GM19455 (cell line): ENCODE results near the gene RRAS.

Experiments used
- ATAC-seq: cut with Tn5 transposase; IDR thresholded peaks from one replicate; pipeline ENCODE4 v1.9.1; 2021; ENCODE audit not compliant: unreplicated experiment

The RRAS gene

GRCh38 chr19:49596954-49597702 lies 42.8 kb downstream of the RRAS start:
- no peak for ATAC-seq

DNA sequence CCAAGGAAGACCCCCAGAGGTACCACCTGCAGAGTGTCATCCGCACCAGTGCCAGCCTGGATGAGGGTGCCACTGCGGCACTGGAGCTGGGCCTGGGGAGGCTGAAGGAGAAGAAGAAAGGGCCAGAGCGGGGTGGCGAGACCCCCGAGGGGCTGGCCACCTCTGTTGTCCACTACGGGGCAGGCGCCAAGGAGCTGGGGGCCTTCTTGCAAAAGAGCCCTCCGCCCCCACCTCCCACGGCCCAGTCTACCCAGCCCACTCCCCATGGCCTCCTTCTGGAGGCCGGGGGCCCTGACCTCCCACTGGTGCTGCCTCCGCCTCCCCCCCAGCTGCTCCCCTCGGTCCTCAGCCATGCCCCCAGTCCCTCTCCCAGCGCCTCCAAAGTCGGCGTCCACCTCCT lies 43.5 kb downstream of the RRAS start:
- ATAC-seq: no peak

GRCh38 chr19:49595819-49596404 lies 44.0 kb downstream of the RRAS start:
- ATAC-seq: no peak

DNA sequence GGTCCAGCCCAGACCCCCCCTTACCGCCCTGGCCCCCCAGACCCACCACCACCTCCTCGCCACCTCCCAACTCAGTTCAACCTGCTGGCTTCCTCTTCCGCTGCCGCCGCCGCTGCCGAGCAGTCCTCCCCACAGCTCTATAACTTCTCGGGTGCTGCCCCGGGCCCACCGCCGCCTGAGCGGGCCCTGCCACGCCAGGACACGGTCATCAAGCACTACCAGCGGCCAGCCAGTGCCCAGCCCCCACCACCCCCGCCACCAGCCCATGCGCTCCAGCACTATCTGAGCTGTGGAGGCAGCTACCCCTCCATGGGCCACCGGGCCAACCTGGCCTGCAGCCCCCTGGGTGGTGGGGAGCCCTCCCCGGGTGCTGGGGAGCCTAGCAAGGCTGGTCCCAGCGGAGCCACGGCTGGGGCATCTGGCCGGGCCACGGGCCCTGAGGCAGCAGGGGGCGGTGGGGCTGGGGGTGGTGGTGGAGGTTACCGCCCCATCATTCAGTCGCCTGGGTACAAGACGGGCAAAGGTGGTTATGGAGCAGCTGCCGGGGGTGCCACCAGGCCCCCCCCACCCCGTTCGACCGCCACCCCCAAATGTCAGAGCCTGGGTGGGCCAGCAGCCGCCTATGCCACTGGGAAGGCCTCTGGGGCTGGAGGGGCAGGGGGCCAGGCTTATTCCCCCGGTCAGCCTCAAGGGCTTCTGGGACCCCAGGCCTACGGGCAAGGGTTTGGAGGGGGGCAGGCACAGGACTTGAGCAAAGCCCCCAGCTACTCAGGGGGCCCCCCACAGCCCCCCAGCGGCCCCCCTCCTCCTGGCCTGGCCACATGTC lies 44.7 kb downstream of the RRAS start:
- no peak for ATAC-seq

DNA sequence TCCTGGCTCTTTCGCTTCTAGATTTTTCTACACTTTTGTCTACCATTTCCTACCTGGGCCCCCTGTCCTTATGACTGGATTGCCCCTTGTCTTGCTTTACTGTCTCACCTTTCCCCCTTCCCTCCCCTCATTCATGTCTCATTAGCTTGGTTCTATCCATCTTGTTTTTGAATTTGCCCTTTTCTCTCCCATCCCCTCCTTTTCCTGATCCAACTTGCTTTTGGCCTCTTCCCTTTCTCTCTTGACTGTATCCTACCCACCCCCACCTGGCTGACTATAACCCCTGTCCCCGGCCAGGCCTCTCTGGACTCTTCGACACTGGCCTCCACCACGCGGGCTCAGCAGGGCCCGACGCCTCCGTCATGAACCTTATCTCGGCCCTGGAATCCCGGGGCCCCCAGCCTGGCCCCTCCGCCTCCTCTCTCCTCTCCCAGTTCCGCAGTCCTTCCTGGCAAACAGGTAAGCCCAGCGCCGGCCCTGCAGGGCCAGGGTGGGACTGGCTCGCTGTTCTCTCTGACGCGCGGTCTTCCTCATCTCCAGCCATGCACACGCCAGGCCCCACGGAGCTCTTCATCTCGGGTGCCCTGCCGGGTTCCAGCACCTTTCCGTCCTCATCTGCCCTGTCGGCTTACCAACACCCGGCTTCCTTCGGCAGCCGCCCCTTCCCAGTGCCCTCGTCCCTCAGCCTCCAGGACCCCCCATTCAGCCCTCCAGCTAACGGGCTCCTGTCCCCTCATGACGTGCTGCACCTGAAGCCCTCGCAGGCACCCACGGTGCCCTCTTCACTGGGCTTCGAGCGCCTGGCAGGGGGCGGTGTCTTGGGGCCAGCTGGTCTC lies 45.6 kb downstream of the RRAS start:
- ATAC-seq: no peak

GRCh38 chr19:49593233-49594113 lies 46.5 kb downstream of the RRAS start:
- ATAC-seq: peak; percentile 45

GRCh38 chr19:49592486-49593232 lies 47.3 kb downstream of the RRAS start:
- ATAC-seq: no peak

DNA sequence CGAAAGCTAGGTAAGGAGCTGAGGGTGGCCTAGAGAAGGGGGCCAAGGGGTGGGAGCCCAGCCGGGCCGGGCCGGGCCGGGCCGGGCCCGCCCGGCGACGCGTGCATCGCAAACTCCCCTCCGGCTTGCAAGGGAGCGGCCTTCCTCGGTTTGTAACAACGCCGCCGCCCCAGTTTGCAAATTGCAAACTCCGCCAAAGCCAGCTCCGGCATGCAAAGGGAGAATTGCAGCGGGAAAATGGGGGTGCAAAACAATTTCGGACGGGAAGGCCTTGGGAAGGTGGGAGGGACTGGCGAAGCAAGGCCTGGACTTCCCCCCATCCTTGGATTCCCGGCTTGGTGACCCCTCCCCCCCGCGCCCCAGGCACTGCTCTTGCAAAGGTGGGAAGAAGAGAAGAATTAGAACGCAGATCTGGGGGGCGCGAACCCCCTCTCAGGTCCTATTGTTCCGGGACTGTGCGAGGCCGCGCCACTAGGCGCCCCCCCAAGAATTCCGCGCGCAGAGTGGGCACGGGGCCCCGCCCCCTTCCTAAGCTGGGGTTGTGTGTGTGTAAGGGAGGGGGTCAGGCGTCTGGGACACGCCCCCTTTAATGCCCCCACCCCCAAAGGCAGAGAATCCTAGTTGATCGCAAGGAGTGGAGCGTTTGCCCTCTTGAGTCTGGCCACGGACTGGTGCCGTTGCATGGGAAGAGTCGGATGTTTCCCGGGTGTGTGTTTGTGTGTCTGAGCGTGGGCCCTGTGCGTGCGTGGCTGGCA lies 48.0 kb downstream of the RRAS start:
- no peak for ATAC-seq

- ATAC-seq: no peak
These were observed 48.8 kb downstream of the RRAS start, which contains the start of gene PRR12 for GRCh38 chr19:49590971-49591730. TSS of gene PRR12 (plus strand) at chr19:49591182. CDS start at chr19:49591655, 473 bp downstream.

DNA sequence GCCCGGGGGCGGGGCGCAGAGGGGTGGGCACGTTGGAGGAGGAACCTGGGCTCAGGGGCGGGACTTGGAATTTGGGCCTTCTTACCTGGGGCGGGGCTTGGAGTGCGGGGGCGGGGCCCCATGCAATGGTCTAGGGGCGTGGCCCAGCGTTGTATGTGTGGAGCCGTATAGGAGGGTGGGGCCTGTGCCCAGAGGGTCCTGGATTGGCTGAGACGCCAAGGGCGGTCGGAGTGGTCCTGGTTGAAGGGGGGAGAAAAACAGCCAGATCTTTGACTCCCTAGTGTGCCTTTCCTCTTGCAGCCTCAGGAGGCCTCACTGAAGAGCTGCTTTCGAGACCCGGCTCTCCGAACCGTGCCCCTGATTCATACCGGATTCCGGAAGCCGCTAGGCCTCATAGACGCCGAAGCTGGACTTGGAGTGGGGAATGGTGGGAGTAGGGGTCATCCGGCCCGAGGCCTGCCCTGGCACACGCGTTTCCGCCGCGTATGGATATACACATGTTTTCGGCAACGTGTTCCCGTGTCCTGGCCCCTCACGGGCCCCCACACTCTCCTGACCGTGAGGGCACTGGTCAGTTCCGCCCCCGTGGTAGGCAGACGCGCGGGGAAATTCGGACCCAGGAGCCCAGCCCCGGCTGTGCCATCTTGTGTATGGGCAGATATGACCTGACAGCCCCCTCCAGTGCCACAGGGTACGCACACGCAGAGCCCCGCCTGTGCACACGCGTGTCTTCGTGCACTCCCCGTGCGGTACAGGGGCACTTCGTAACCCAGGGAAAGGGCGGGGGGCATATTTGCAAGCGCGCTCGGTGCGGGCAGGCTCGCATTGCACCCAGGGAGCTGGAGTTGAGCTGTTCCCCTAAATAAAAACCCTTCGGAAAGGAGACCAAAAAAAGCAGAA lies 49.6 kb downstream of the RRAS start:
- ATAC-seq: peak; percentile 56

GRCh38 chr19:49589502-49589905 lies 50.4 kb downstream of the RRAS start:
- no peak for ATAC-seq

DNA sequence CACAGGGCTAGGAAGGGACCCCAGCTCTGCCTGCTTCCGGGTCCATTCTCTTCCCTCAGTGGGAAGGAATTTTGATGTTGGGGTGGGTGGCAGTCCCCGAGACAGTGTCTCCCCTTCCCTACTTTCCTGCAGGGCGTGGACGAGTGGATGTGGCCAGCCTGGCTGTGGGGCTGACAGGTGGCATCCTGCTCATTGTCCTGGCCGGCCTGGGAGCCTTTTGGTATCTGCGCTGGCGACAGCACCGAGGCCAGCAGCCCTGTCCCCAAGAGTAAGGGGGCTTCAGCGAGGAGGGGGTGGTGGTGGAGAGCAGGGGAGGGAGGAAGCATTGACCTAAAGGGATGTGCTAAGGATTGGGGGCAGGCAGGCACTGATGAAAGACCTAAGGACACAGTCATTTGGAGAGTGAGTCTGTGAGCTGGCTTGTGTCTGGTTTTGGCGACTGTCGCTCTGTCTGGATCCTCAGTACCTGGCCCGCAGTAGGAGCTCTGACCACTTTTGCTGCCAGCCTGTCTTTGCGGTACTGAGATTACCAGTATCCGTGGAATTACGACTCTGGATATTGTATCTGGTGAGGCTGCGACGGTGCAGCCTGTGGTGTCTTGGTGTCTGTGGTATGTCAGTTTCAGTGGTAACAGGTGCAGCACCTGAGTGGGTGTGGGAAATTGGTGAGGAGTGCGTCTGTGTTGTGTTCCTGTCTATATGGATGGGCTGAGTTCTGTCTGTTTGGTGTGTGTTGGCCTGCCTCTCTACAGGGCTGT lies 51.4 kb downstream of the RRAS start:
- no peak for ATAC-seq

GRCh38 chr19:49587227-49587626 lies 52.7 kb downstream of the RRAS start:
- ATAC-seq: no peak
